ENCODE results near the gene ASF1B. TPM values are rescaled to one million over a fixed set of nuclear protein-coding genes. Genes with fewer than 3 reads are reported as not detected.
"Not testable (repeated sequence)": the region's sequence is repeated elsewhere in the genome, so short reads cannot be mapped to it uniquely, and the experiment has no call there.

The ASF1B gene
- total RNA-seq = 2.0 TPM
- long read RNA-seq = 0 reads

DNA sequence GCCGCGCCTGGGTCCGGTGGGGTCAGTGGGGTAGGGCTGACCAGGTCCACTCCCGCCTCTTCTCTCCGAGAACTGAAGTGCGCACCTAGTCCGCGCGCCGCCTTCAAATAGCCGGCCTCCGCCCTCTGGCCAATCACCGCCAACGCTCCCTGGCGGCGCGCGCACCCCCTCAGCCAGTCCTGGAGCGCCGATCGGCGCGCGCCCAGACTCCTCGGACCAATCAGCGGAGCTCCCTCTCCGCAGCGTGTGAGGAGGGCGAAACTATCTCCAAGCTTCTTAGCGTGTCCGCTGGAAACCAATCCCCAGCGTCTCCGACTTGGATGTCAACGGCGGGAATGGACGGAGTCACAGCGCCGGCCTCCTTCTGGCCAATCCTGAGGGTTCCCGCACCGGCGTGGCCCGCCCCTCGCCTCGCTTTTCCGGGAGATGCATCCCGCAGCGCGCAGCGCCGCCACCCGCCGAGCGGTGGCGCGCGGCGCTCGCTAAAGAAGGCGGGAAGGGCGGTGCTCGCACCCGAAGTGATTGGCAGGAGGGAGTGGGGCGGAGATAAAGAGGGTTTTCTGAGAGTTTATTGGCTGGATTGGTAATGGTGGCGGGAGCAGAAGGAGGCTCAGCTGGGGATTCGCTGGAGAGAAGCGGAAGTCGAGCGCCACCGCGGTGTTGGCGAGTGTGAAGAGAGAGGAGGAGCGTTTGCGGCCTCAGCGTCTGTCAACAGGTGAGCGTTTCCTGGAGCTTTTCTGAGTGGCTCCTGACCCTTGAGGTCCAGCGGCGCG is at the start of gene ASF1B:
ASF1B (minus strand) TSS at position 81 of the 773 bp plus-strand sequence. CDS start 133 bp downstream, outside the sequence.
- intact Hi-C loops (cut with DNase I) = loop anchor here (1.0 to 2.0 kb wide), 2 partner anchors 46 to 56 kb away; partner anchors contain the start of gene SAMD1
- ATAC-seq = peak; percentile 96

DNA sequence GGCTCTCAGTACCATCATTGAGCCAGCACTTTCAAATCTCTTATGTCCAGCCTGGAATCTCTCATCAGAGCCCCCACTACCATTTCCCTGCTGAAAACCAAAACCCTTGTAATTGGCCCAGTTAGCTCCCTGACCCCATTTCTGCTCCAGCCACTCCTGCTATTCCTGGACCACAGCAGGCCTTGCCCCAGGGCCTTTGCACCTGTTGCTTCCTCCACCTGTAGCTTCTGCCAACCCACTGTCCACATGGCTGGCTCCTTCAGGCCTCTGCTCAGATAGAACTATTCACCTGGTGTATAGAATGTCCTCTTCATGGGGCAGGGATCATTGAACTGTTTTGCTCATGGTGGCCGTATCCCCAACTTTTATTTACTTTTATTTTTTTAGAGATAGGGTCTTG is 49.3 kb upstream of the ASF1B start:
- intact Hi-C loops (cut with DNase I); ATAC-seq; DNase-seq (ENCODE audit: missing footprints): not testable (repeated sequence)

More for the DNA sequence above, at the start of gene ASF1B:
- DNase-seq (ENCODE audit: missing footprints) = peak; percentile 99

DNA sequence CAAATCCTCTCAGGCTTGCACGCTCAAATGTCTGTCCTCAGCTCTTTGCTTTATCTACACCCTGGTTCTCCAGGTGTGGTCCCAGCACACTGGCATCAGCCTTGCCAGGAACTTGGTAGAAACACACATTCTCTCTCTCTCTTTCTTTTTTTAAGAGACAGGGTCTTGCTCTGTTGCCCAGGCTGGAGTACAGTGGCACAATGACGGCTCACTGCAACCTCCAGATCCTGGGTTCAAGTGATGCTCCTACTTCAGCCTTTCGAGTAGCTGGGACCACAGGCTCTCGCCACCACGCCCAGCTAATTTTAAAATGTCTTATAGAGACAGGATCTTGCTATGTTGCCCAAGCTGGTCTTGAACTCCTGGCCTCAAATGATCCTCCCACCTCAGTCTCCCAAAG is 48.8 kb upstream of the ASF1B start:
- ATAC-seq = no peak
- intact Hi-C loops (cut with DNase I) = no loop called here
- no peak for DNase-seq (ENCODE audit: missing footprints)

DNA sequence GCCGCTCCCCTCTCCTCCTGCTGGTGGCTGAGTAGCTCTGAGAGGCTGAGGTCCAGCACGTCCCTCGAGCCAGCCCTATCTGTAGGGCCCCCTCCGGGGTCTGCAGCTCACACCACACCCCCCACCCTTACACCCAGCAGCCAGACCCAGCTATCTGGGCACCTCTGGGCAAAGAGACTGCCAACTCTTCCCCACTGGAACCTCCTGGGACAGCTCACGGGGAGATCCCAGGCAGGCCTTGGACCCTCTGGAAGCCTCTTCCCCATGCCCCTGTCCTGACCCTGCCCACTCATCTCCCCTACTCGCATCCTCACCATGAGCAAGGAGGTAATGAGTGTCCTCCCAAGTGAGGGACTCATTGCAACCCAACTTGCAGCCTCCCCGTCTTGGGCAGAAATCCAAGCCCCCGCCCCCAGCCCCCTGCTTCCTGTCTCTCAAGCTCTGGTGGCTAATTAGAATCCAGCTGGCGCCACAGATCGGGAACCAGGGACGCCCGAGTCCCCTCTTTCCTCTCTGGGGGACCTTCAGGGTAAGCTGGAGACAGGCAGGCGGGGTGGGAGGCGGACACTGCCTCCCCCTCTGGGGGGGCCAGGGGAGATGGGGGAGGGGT is 47.5 kb upstream of the ASF1B start:
- no peak for ATAC-seq
- intact Hi-C loops (cut with DNase I) = no loop called here

DNA sequence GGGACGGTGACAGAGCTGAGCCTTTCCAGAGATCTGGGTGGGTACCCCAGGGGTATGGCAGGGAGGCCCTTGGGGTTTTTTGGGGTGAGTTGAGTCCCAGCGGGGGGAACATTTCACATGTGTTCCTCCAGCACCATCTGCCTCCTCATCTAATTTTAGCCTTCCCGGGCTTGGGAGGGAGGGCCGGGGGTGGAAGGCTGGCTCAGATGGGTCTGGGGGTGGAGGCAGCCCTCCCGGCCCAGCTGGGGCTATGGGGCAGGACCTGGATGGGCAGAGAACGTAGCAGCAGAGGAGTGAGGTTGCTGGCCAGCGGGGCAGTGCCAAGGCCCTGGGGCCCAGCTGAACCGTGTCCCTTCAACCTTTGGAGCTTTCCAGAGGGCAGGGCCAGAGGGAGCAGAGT is 46.1 kb upstream of the ASF1B start:
- ATAC-seq = no peak
- intact Hi-C loops (cut with DNase I) = no loop called here

More for the DNA sequence above, 47.5 kb upstream of the ASF1B start:
- no peak for DNase-seq (ENCODE audit: missing footprints)

DNA sequence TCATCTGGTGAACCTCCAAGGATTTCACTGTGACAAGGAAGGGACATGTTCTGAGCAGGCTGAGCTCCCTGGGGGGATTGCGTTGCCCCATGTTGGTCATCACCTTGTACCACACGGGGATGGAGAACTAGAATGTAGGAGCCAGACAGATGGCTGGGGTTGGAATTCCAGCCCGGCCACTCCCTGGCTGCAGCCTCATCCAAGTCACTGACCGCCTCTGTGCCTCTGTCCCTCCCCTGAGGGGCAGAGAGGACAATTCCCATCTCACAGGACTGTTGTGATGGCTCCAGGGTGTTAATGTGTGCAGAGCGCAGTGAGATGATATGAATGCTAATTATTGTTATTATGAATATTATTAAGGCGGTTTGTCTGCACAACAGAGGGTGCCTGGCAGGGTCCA is 45.5 kb upstream of the ASF1B start:
- intact Hi-C loops (cut with DNase I) = no loop called here
- ATAC-seq = no peak
- no peak for DNase-seq (ENCODE audit: missing footprints)

More for the DNA sequence above, 46.1 kb upstream of the ASF1B start:
- no peak for DNase-seq (ENCODE audit: missing footprints)

DNA sequence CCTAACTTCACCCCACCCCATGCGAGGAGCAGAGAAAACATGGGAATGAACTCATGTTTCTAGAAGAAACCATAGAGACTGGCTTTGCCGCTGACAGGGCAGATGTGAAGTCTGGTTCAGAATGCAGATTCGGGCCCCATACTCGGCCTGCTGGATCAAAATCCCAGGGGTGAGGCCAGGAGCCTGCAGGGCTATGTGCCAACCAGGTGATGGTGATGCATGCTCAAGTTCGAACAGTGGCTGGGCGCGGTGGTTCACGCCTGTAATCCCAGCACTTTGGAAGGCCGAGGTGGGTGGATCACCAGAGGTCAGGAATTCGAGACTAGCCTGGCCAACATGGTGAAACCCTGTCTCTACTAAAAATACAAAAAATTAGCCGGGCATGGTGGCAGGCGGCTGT is 44.8 kb upstream of the ASF1B start:
- intact Hi-C loops (cut with DNase I); DNase-seq (ENCODE audit: missing footprints): not testable (repeated sequence)

DNA sequence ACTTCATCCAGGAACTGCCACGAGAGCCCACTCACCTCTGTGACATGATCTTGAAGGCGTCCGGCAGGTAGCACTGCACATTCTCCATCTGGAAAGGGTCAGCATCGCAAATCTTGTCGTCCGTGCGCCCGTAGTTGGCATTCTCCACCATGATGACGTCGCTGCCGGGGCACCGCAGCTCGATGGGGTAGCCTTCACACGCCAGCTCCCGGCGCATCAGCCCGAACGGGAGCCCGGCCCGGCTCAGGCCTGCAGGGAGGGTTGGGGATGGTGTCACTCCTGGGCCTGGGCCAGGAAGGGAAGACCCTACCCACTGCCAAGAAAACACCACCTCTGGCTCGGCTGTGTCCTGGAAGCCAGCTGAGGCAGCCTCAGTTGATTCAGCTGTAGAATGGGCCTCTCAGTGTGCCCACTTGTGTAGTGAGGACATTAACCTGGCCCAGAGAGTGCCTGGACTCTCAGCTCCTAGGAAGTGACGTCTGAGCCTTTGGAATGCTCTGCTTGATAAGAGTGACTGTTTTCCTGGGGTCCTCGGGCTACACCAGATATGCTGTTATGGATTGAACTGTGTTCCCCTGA is 41.2 kb upstream of the ASF1B start:
- ATAC-seq (no peak), DNase-seq (ENCODE audit: missing footprints) (no peak)
- intact Hi-C loops (cut with DNase I) = no loop called here

More for the DNA sequence above, 44.8 kb upstream of the ASF1B start:
- ATAC-seq = not testable (repeated sequence)

DNA sequence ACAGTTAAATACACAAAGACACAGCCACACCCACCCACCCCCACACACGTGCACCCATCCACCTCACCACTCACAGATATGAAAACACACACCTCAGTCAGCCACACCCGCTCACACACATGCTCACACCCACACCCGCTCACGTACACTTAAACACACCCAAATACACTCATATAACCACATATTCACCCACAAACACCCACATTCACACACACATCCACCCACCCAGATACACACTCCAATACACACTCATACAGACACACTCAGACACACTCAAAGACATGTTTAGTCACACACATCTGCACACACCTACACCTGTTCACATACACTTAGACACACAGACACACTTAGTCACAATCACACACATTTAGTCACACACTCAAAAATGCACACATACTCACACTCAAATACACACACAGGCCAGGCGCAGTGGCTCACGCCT is 39.0 kb upstream of the ASF1B start:
- DNase-seq (ENCODE audit: missing footprints) (no peak), ATAC-seq (no peak)
- intact Hi-C loops (cut with DNase I) = no loop called here

DNA sequence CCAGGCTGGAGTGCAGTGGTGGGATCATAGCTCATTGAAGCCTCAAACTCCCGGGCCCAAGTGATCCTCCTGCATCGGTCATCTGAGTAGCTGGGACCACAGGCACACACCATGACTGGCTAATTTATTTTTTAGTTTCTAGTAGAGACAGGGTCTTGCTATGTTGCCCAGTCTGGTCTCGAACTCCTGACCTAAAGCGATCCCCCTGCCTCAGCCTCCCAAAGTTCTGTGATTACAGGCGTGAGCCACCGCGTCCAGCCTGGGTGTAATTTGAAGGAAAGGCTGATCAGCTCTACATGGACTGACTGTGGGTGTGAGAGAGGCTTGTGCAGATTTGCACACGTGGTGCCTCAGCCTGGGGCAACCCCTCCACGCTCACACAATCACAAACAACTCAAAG is 38.5 kb upstream of the ASF1B start:
- ATAC-seq = no peak
- no peak for DNase-seq (ENCODE audit: missing footprints)
- intact Hi-C loops (cut with DNase I) = no loop called here

DNA sequence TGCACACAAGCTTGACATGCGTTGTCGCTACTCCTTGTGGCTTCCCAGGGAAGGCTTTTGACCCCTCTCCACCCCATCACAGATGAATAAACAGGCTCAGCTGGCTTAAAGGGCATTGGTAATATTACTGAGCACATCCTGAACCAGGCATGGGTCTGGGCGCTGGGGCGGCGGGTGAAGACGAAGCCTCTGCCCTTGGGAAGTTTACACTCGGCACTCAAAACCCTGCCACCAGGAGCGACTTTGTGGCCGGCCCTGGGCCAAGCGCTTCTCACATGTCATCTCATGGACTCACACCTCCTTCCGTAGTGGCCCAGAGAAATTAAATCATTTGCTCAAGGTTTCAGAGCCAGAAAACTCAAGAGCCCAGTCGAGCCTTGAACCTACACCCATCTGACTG is 32.6 kb upstream of the ASF1B start:
- DNase-seq (ENCODE audit: missing footprints) = no peak
- intact Hi-C loops (cut with DNase I) = no loop called here
- ATAC-seq = no peak

DNA sequence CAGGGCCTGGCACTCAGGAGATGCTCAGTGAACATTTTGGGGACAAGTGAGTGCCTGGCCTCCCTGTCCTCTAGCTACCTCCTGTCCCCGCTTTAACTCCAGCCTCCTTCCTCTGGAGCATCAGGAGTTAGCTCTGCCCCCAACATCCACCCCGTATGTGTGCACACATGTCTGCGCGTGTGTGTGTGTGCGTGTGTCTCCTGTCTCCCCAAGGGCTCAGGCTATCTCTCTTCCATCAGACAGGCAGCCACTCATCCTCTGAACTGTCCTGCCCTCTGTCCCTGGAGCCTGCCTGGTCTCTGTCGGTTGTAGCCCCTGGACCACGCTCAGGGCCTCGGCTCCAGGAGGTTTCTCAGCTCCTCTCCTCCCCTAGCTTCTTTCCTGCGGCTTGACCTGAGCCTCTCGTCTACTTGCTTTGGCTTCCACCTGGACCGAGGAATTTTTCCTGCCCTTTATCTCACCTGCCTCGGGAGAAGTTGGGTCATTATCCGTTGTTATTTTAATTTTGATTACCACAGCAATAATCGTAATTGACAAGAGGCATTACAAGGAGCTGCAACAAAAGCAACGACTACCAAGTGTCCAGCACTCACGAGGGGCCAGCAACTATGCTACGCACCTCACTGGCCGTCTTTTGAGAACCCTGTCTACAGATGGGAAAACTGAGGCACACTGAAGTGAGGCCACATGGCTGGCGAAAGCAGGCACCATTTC is 32.0 kb upstream of the ASF1B start:
- intact Hi-C loops (cut with DNase I) = no loop called here
- ATAC-seq = no peak

DNA sequence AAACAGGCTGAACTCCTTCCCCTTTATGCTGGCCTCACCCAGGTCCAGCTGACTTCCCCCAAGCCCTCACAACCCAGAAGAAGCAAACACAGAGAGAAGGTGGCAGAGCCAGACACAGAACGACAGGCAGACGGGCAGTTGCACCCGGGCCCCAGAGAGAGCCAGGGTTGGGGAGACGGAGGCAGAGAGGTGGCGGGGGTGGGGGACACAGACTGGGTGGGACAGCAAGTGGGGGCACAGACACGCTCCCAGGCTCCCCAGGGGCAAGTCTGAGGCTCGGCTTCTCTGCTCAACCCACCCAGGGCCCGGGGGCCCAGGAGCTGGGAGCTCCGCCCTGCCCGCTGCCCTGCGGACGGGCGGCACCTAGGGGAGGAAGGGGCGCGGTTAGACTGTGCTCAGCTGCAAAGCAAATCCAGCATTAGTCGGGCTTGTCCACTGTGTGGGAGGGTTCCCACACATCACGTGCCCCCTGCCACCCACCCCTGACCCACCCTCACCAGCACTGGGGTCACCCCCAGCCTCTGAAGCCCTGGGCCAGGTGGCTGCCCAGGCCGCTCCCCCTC is 31.3 kb upstream of the ASF1B start:
- intact Hi-C loops (cut with DNase I) = no loop called here
- peak; percentile 33 for ATAC-seq
- no peak for DNase-seq (ENCODE audit: missing footprints)

More for the DNA sequence above, 32.0 kb upstream of the ASF1B start:
- no peak for DNase-seq (ENCODE audit: missing footprints)

DNA sequence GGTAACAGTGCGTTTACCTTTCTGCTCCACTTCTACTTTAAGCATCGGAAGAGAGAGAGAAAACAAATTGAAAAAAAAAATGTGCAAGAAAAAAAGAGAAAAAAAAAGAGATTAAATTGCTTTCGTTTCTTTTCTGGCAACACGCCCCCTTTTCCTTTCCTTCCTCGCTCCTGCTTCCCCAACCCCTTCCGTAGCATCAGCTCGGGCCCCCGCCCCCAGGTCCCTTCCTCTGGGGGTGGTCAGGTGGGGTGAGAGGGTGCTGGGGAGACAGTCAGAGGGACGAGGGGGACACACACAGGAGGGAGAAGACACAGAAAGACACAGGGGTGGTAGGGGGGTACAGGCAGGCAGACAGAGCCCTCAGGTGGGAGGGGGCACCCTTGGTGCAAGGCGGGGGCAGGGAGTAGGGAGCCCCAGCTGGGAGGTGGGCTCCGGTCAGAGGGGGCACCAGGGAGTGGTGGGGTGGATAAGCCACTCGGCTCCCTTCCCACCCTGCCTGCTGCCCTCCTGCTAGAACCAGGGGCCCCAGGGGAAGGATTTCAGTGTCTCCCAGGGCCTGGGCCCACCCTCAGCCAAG is 30.7 kb upstream of the ASF1B start:
- intact Hi-C loops (cut with DNase I) = no loop called here
- DNase-seq (ENCODE audit: missing footprints) (no peak), ATAC-seq (no peak)

DNA sequence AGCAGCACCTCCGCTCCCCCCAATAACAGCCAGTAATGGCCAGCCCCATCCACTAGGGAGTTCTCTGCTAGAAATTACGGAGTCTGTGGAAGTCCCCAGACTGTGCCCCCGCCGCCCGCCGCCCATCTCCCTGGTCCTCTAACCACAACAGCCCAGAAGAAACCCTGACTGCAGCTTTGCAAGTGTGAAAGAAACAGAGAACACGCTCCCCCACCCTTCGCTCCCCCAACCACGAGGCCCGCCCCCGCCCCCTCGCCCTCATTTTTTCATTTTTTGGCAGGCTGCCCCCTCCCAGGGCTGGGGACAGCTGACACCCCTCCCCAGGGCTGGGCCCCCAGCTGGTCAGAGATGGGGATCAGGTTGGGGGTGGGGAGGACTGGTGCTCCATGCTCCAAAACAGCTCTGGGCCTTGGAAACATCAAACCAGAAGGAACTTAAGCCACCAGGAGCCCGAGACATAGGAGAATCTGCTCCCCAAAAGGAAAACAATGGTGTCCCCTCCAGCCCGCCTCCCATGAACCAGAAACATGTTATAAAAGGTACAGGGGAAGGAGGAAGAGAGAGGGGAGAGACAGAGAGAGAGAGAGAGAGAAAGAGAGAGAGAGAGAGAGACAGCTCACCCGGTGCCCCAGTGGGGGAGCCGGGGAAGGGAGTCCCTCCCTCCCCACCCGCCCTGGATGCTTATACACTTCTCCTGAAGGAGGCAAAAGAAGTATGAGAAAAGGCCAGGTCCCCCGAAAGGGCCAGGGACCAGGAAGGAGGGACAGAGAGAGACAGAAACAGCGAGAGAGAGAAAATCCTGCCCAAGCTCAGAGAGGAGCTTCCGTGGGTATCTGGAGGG is 29.8 kb upstream of the ASF1B start:
- intact Hi-C loops (cut with DNase I) = no loop called here
- ATAC-seq = no peak
- no peak for DNase-seq (ENCODE audit: missing footprints)

DNA sequence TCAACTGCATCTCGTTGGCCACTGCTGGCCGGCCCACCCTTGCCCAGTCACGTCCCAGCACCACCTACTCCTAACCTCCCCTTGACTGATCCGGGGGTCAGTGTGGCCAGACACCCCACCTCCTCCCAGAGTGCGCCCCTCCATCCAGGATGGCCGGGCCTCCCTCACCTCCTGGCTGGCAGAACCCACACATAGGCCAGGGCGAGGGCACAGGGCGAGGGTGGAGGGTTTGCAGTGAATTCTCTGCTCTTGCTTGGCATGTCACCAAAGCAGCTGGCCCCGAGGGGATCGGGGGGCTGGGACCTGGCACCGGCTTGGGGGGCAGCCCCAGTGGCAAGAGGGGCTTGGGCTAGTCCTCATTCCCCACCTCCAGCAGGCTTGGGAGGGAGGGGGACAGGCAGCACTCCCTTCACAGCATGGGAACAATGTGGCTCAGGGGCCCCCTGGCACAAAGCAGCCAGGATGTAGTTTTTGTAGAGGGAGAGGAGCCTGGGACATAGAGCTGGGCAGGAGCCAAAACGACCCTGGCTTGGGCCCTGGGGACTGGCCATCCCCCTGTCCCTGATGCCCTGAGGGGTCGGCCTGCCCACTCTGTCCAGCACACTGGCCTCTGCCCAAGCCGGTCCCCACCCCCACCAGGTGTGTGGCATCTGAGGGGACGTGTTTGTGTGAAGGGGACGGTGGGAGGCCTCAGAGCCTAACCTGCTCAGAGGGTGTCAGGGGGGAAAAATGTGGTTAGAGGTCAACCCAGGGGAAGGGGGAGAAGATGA is 28.5 kb upstream of the ASF1B start:
- DNase-seq (ENCODE audit: missing footprints) (no peak), ATAC-seq (no peak)

DNA sequence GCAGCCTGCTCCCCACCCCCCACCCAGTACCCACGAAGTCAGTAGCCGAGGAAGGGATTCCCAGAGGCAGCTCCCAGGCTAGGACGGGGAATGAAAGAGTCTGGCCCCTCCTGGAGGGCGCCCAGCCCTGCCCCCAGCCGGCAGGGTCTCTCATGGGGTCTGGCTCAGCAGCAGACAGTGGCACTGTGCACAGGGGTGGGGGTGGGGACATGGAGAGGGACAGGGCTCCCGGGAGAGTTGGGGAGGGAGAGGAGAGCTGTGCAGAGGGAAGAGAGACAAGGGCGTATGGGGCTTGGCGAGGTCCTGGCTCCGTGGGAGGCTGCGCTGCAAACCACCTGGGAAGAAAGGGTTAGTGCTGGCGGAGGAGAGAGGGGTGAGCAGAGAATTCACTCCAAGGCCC is 27.7 kb upstream of the ASF1B start:
- no peak for ATAC-seq
- DNase-seq (ENCODE audit: missing footprints) = no peak
- intact Hi-C loops (cut with DNase I) = no loop called here

More for the DNA sequence above, 28.5 kb upstream of the ASF1B start:
- intact Hi-C loops (cut with DNase I) = no loop called here
